Left ventricle myocardium superior (tissue), 1 donor: ENCODE data around the gene PLPP4. TPM values are rescaled to one million over a fixed set of nuclear protein-coding genes. Genes with fewer than 3 reads are reported as not detected.
"Not testable (repeated sequence)": the region's sequence is repeated elsewhere in the genome, so short reads cannot be mapped to it uniquely, and the experiment has no call there.

Source experiments
- ATAC-seq: fragments of 200-7000 bp; cut with Tn5 transposase; one replicate; pipeline ENCODE4 v1.9.1; 2020; ENCODE audit warnings: mild to moderate bottlenecking, moderate library complexity
- DNase-seq: peaks from one replicate; pipeline ENCODE4 v3.0.0-alpha.2; 2020
- intact Hi-C: fragments of 100-400 bp; cut with micrococcal nuclease; formaldehyde crosslinking; loops from one replicate; pipeline ENCODE4 v1.11.0; 2022
- total RNA-seq: library from RNA; stranded (reverse); fragmentation: NEBNext Ultra II Directional; extraction: Animal tissue kit (Norgen Biotek cat#: 25700); gene quantifications from one replicate; pipeline ENCODE4 v1.2.1, GENCODE V29; 2021
- donor health status: DM: no; HTN: yes; CAD: no; lungs with severe emphysema.

PLPP4 gene
- total RNA-seq, 1 donor from 2014 or later = not detected

DNA sequence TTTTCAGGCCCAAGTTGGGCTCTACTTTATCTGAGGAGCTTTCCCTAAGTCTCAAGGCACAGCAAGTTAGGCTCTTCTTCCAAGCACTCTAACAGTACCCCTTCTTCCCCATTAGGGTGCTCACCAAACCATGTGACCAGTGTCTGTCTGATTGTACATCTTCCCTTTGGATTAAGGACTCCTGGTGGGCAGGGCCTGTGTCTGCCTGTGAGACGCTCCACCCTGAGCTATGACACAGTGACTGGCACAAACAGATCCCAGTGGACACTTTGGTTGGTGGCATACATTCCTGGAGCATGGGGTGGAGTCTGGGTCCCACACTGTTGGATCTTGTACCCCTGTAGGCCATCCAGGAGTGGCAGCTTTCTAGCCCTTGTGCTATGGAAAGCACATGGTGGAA lies 23.8 kb downstream of the PLPP4 start:
- DNase-seq = no peak
- ATAC-seq = no peak
- intact Hi-C loops = no loop called here

DNA sequence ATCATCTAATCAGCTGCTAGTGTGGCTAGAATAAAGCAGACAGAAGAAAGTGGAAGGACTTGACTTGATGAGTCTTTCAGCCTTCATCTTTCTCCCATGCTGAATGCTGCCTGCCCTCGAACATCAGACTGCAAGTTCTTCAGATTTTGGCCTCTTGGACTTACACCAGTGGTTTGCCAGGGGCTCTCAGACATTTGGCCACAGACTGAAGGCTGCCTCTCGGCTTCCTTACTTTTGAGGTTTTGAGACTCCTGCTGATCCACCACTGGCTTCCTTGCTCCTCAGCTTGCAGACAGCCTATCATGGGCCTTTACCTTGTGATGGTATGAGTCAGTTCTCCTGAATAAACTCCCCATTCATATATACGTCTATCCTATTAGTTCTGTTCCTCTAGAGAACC lies 26.0 kb downstream of the PLPP4 start:
- intact Hi-C loops = no loop called here
- DNase-seq = no peak
- ATAC-seq = no peak

- ATAC-seq (no peak), DNase-seq (no peak)
- intact Hi-C loops = no loop called here
Observed at GRCh38 chr10:120483651-120484301, 26.7 kb downstream of the PLPP4 start.

DNA sequence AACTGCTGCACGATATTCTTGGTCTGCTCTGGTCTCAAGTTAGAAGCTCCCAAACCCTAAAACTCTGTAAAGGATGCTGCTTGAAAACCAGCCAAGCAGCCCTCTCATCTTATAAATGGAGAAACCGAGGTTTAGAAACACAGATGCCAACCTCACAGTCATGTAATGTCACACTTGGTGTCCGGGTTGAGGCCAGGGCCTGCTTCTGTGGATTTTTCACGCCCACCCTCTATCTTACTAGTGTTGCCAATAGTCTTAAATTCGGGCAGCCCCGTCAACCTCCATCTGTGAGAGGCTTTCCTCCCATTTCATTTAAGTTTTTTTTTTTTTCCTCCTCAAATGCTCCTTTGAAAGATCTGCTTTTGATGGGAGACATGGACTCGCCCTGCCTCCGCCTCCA lies 28.9 kb downstream of the PLPP4 start:
- intact Hi-C loops = no loop called here
- no peak for ATAC-seq
- DNase-seq = no peak

DNA sequence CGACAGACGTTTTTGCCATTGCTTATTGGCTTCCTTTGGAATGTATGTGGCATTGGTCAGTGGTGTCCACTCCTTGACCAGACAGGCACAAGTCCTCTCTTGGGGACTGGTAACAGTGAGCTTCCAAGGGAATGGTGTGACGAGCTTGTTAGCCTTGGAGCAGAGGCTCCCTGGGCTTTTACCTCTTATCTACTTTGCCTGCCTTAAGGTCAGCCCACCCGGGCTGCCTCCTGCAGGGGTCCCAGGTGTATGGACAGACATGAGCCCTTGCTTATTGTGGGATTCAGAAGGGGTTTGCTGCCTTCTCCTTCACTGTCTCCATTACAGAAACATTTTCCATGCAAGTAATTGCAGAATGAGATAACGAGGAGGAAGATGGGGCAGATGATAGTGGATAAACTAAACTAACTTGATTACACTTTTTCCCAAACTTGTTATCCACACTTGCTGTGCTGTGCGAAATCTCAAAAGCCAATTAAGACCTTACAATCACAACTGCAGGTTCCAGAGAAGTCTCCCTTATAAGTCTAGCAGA lies 29.7 kb downstream of the PLPP4 start:
- intact Hi-C loops = no loop called here
- no peak for ATAC-seq
- no peak for DNase-seq

DNA sequence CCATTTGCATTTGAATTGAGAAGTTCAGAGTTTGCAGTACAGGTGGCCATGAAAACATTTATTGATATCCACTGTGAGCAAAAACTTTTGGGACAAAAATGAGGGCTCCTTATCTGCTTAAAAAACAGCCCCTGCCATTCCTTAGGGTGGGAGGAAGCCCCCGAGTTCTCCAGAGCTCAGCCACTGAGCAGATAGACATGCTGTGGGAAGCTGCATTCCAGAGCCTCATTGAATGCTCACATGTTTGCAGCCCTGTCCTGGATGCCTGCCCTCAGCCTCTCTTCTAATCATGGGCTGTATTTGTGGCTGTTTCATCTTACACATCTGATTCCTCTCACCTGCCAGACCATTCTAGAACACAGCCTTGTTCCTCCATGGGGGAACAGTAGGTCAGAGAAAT lies 33.3 kb downstream of the PLPP4 start:
- ATAC-seq (no peak), DNase-seq (no peak)
- intact Hi-C loops = no loop called here

- DNase-seq (no peak), ATAC-seq (no peak)
- intact Hi-C loops = no loop called here
Observed at GRCh38 chr10:120492346-120492745, 35.3 kb downstream of the PLPP4 start.

GRCh38 chr10:120493411-120494312 lies 36.6 kb downstream of the PLPP4 start:
- no peak for DNase-seq
- no peak for ATAC-seq
- intact Hi-C loops = no loop called here

DNA sequence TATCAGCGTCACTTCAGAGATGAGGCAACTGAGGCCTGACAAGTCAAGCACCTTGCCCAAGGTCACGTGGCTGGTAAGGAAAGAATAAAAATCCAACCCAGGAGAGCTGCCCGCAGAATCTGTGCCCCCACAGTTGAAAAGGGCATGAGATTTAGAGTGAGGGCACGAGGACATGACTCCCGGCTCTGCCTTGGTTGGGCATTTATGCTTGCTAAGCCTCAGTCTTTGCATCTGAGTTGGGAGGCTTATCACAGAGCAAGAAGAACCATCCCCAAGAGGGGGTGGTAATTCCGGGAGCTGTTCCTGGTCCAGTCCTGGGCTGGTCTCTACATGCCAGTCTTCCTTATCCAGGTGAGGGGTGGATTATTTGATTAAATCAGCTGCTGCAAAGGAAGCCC lies 37.3 kb downstream of the PLPP4 start:
- no peak for ATAC-seq
- no peak for DNase-seq
- intact Hi-C loops = no loop called here

- intact Hi-C loops = no loop called here
- no peak for ATAC-seq
- no peak for DNase-seq
Observed at GRCh38 chr10:120495226-120496009, 38.4 kb downstream of the PLPP4 start.

GRCh38 chr10:120499883-120500282 lies 42.9 kb downstream of the PLPP4 start:
- no peak for DNase-seq
- intact Hi-C loops = no loop called here
- ATAC-seq = no peak

DNA sequence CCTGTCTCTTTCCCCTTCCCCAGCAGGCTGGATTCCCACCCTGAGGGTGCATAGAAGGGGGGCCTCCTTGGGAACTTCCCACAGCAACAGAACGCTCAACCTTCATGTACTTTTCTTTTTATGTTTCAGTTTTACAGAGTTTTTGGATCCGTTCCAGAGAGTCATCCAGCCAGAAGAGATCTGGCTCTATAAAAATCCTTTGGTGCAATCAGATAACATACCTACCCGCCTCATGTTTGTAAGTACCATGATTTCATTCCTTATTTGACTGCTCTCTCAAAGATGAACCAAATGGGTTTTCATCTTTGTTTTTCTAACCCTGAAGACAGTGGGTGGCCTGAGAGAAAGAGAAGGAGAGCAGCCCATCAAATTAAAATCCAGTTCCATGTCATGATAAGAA lies 46.7 kb downstream of the PLPP4 start:
- intact Hi-C loops = no loop called here
- no peak for ATAC-seq
- DNase-seq = no peak

DNA sequence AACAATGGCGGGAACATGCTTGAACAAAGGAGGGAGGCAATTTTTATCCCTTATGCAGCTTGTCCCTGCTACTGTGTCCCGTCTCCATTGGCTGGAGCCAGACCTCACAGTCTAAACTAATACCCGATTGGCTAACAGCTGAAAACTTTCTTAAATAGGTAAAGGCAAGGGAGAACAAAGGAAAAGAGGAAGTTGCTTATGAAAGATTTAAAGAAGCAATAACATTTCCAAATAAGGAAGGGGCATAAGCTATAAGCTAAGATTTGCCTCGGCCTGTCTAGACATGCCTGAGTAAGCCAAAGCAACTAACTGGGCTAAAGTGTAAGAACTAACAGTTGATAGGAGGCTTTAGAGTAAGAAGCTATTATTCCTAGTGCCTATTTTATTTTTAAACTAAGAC lies 47.2 kb downstream of the PLPP4 start:
- intact Hi-C loops, DNase-seq, ATAC-seq: not testable (repeated sequence)

DNA sequence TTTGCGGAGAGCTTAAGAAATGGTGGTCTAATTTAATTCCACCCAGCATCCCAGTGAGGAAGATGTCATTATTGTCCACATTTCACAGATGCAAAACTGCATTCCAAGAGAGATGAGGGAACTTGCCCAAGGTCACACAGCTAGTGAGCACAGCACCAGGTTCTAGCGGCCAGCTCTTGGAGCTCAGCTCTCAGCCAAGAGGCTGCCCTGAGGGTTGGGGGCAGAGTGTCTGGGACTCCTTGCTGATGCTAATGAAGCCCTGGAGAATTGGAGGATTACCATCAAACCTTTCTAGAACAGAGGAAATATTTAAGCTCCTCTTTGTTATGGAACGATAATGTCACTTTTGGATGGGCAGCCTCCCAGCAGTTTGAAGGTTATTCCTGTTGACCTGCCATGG lies 48.0 kb downstream of the PLPP4 start:
- no peak for DNase-seq
- intact Hi-C loops = no loop called here
- no peak for ATAC-seq

DNA sequence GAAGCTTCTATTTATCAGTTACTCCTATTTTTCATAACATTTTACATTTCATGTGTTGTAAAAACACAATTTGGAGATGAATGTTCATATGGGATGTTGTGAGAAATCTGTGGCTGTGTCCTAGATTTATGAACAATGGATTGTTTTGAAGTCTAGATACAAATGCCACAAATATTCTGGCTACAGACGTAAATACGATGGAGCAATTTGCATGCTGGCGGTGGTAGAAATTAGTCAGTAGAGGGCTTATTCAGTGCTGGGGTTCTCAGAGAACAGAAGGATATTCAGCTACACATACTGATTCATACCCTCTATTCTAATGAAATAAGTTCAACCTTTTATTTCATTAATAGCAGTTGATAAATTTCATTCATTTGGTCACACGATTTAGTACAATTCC lies 48.8 kb downstream of the PLPP4 start:
- DNase-seq (no peak), ATAC-seq (no peak)
- intact Hi-C loops = no loop called here

- DNase-seq = no peak
- intact Hi-C loops = no loop called here
- ATAC-seq = no peak
Observed at GRCh38 chr10:120506674-120507073, 49.6 kb downstream of the PLPP4 start.

DNA sequence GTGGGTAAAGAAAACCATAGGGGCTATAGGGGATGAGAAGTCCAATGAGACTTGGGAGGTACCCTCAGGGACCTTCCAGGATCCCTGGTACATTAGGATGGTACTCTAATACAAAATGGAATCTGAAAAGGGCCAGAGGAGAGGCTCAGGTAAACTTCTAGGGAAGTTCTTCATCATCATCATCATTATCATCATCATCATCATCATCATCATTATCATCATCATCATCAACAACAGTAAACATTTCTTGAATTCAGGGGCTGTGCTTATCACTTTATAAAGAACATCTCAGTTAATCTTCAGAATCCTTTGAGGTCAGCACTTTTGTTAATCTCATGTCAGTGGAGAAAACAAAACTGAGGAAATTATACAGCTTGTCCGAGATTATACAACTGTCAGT lies 50.1 kb downstream of the PLPP4 start:
- no peak for DNase-seq
- ATAC-seq = no peak
- intact Hi-C loops = no loop called here

DNA sequence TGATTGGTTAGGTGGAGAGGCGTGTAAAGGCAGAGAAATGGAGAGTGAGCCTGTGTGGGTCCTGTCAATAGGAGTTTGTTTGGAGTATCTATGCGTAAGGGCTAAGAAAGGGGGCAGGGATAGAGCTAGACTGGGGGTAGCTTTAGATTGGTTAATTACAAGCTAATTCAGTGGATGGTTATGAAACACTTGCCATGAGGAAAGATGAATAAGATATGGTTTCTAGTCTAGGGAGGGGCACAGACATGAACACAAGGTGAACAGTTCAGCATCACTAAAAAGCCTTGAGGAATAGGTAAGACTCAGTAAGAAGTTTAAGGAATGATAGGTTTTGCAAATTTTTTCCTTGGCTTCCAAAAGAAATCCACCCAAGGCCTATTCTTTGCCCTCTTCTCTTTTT lies 50.6 kb downstream of the PLPP4 start:
- DNase-seq (no peak), ATAC-seq (no peak)
- intact Hi-C loops = no loop called here

DNA sequence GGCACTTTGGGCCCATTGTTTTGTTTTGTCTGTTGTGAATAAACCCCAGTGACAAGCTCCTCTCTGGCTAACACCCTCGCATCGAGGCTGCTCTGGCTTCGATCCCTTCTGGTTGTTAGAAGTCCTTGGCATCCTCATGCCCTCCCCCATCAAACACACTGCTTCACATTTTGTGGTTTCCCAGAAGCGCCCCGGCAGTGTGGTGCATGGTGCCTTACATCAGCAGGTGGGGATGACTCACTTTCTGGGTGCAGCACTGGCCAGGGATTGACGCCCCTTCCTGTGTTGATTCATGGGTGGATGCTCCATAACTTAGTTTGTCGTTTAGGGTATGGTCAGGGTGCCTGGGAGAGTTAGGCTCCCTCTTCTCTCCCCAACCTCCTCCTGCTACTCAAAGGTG lies 51.4 kb downstream of the PLPP4 start:
- intact Hi-C loops = no loop called here
- no peak for DNase-seq
- no peak for ATAC-seq

GRCh38 chr10:120508966-120509365 lies 51.9 kb downstream of the PLPP4 start:
- ATAC-seq = no peak
- DNase-seq = no peak
- intact Hi-C loops = no loop called here
